ENCODE results near the gene STEAP1B.

DNA sequence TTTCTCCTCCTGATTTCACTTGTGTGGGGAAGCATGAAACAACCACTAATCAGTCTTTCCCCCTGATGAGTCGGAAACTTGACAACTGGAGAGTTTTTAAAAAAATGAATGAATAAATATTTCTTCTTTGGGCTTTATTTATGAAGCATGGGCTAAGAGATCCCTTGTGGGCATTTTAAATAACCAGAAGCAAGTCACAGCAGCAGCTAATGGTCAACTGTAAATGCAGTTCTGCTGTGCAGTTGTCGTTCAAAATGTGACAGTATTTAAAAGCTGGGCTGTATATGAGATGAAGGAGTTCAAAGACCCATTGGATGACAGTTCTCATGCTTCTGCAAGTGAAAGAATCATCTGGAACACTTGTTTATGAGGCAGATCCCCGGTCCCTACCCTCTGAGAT is 54.1 kb downstream of the STEAP1B start:
- TF ChIP-seq POLR2A (IDR thresholded peaks at IDR 0.05; ENCODE audit: low read depth, low read length) (no peak), CEBPB (IDR thresholded peaks at IDR 0.05; ENCODE audit: low read depth, low read length) (no peak), MAZ (IDR thresholded peaks at IDR 0.05; ENCODE audit: borderline replicate concordance, low read depth, low read length) (no peak)
- TF ChIP-seq, protein P1, sequence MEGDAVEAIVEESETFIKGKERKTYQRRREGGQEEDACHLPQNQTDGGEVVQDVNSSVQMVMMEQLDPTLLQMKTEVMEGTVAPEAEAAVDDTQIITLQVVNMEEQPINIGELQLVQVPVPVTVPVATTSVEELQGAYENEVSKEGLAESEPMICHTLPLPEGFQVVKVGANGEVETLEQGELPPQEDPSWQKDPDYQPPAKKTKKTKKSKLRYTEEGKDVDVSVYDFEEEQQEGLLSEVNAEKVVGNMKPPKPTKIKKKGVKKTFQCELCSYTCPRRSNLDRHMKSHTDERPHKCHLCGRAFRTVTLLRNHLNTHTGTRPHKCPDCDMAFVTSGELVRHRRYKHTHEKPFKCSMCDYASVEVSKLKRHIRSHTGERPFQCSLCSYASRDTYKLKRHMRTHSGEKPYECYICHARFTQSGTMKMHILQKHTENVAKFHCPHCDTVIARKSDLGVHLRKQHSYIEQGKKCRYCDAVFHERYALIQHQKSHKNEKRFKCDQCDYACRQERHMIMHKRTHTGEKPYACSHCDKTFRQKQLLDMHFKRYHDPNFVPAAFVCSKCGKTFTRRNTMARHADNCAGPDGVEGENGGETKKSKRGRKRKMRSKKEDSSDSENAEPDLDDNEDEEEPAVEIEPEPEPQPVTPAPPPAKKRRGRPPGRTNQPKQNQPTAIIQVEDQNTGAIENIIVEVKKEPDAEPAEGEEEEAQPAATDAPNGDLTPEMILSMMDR (conservative IDR thresholded peaks at IDR 0.05; ENCODE audit: low read depth, low read length): no peak
- TF ChIP-seq, protein P2, sequence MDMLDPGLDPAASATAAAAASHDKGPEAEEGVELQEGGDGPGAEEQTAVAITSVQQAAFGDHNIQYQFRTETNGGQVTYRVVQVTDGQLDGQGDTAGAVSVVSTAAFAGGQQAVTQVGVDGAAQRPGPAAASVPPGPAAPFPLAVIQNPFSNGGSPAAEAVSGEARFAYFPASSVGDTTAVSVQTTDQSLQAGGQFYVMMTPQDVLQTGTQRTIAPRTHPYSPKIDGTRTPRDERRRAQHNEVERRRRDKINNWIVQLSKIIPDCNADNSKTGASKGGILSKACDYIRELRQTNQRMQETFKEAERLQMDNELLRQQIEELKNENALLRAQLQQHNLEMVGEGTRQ (IDR thresholded peaks at IDR 0.05; ENCODE audit: low read depth, low read length): no peak
- TF ChIP-seq, protein P3, sequence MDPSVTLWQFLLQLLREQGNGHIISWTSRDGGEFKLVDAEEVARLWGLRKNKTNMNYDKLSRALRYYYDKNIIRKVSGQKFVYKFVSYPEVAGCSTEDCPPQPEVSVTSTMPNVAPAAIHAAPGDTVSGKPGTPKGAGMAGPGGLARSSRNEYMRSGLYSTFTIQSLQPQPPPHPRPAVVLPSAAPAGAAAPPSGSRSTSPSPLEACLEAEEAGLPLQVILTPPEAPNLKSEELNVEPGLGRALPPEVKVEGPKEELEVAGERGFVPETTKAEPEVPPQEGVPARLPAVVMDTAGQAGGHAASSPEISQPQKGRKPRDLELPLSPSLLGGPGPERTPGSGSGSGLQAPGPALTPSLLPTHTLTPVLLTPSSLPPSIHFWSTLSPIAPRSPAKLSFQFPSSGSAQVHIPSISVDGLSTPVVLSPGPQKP (IDR thresholded peaks at IDR 0.05; ENCODE audit: borderline replicate concordance, low read depth, low read length): no peak
